ENCODE results near the gene ZMYM4. TPM values are rescaled to one million over a fixed set of nuclear protein-coding genes. Genes with fewer than 3 reads are reported as not detected.
A peak's percentile ranks its signal among the peaks of the same experiment; 100 is the strongest.

Gene ZMYM4
- total and polyA plus RNA-seq, 4 donors, result 9.0 to 63.8 (median 21.7) TPM

DNA sequence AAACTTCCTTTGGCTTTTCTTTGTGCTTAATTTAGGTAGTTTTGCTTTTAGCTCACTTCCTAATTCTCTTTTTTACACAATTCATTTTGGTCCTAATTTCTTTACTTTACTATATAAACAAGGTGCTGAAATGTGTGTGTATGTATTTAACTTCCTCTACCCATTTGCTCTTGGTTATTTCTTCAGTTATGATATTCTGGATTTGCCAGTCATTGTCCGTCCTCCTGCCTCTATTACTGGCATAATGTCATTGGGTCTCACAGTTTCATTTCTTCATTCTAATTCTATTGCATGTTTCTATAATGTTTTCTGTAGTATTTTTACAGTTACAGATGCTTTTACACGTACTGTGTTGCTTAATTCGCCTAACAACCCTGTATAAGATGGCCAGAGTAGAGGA lies 96.2 kb downstream of the ZMYM4 start:
- H3K4me3 ChIP-seq, result no peak overlapping the region
- H3K4me1 ChIP-seq (ENCODE audit: control insufficient read depth in 5 of 5, insufficient read depth in 5 of 5, low read length in 5 of 5), result peaks cover 0 to 2% (median 0%) of the 10 kb centered on the region in 5 donors
- ATAC-seq (ENCODE audit: insufficient read depth, low FRiP score) (no peak), DNase-seq (no peak)
- H3K9me3 ChIP-seq (ENCODE audit: control insufficient read depth in 4 of 4, insufficient read depth in 3 of 4, low read length in 3 of 4), result no peaks in the 10 kb centered on the region
- H3K36me3 ChIP-seq (ENCODE audit: control insufficient read depth in 4 of 4, insufficient read depth in 4 of 4, low read length in 4 of 4), result peaks cover 2 to 23% (median 7%) of the 10 kb centered on the region in 4 donors
- no peaks in the 10 kb centered on the region for H3K27me3 ChIP-seq (ENCODE audit: control insufficient read depth in 3 of 3, insufficient read depth in 3 of 3, low read length in 2 of 3)
- H3K27ac ChIP-seq (ENCODE audit: low read depth in 1 of 2, low read length in 1 of 2), result no peak overlapping the region
- 50 to 78% methylated on average over 3 of the region's 3 CpGs for WGBS, 2 donors
- H3K9ac ChIP-seq (ENCODE audit: insufficient read depth in 1 of 2, low read length in 2 of 2), result no peak overlapping the region
- TF ChIP-seq CTCF (IDR thresholded peaks at IDR 0.05; ENCODE audit: control extremely low read depth, extremely low read depth), result no peak

DNA sequence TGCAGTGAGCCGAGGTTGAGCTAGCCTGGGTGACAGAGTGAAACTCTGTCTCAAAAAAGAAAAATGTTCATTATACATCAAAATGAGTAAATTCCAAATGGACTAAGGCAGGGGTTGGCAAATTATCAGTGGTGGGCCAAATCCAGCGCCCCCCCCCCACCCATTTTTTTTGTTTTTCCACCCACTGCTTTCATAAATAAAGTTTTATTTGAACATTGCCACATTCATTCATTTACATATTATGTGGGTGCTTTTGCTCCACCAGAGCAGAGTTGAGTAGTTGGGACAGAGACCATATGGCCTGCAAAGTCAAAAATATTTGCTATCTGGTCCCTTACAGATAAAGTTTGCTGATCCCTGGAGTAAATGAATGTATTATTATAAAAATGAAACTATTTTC lies 99.4 kb downstream of the ZMYM4 start:
- DNase-seq (no peak), ATAC-seq (ENCODE audit: insufficient read depth, low FRiP score) (no peak)
- no peak overlapping the region for H3K4me3 ChIP-seq
- H3K36me3 ChIP-seq (ENCODE audit: control insufficient read depth in 4 of 4, insufficient read depth in 4 of 4, low read length in 4 of 4), result peaks cover 2 to 18% (median 5%) of the 10 kb centered on the region in 4 donors
- no peaks in the 10 kb centered on the region for H3K9me3 ChIP-seq (ENCODE audit: control insufficient read depth in 4 of 4, insufficient read depth in 3 of 4, low read length in 3 of 4)
- no peak overlapping the region for H3K9ac ChIP-seq (ENCODE audit: insufficient read depth in 1 of 2, low read length in 2 of 2)
- TF ChIP-seq CTCF (IDR thresholded peaks at IDR 0.05; ENCODE audit: control extremely low read depth, extremely low read depth), result no peak
- WGBS, 2 donors, result 98 to 100% methylated on average over 2 of the region's 2 CpGs
- H3K27me3 ChIP-seq (ENCODE audit: control insufficient read depth in 3 of 3, insufficient read depth in 3 of 3, low read length in 2 of 3), result no peaks in the 10 kb centered on the region
- peaks cover 0 to 5% (median 1%) of the 10 kb centered on the region in 5 donors for H3K4me1 ChIP-seq (ENCODE audit: control insufficient read depth in 5 of 5, insufficient read depth in 5 of 5, low read length in 5 of 5)
- no peak overlapping the region for H3K27ac ChIP-seq (ENCODE audit: low read depth in 1 of 2, low read length in 1 of 2)

DNA sequence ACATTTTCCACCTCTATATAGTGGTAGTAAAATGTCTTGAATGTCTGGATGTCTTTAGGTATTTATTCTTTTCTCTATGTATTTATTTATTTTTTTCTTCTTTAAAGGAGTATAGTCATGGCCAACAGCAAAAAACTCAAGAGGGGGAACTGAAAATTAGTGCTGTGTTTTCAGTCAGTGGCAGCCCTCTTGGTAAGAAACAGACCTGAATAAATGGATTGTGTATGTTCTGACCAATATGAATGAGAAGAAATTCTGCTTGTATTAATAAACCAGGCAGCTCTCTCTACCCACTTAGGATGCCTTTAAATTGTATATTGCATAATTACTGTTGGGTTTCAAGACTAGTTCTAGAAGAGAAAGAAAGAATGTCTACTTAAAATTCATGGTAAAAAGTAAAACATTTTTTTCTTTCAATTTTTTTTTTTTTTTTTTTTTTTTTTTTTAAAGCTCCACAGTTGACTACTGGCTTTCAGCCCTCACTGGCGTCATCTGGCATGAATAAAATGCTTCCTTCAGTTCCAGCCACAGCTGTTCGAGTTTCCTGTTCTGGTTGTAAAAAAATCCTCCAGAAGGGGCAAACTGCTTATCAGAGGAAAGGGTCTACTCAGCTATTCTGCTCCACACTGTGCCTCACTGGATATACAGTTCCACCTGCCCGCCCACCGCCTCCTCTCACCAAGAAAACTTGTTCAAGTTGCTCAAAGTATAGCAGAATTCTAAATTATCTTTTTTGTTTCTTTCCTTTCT lies 101.6 kb downstream of the ZMYM4 start:
- Histone ChIP-seq H3K9ac (ENCODE audit: insufficient read depth in 1 of 2, low read length in 2 of 2) (peak overlapping the region in 1 of 2 donors; percentile 53), H3K4me1 (ENCODE audit: control insufficient read depth in 5 of 5, insufficient read depth in 5 of 5, low read length in 5 of 5) (peaks cover 0 to 2% (median 1%) of the 10 kb centered on the region in 5 donors), H3K27ac (ENCODE audit: low read depth in 1 of 2, low read length in 1 of 2) (peak overlapping the region in 1 of 2 donors; percentile 39), H3K36me3 (ENCODE audit: control insufficient read depth in 4 of 4, insufficient read depth in 4 of 4, low read length in 4 of 4) (peaks cover 0 to 5% (median 4%) of the 10 kb centered on the region in 4 donors), H3K4me3 (no peak overlapping the region), H3K9me3 (ENCODE audit: control insufficient read depth in 4 of 4, insufficient read depth in 3 of 4, low read length in 3 of 4) (no peaks in the 10 kb centered on the region), H3K27me3 (ENCODE audit: control insufficient read depth in 3 of 3, insufficient read depth in 3 of 3, low read length in 2 of 3) (no peaks in the 10 kb centered on the region)
- no peak for ATAC-seq (ENCODE audit: insufficient read depth, low FRiP score)
- peak; percentile 84 to 96 (median 95) for DNase-seq
- no peak for TF ChIP-seq CTCF (IDR thresholded peaks at IDR 0.05; ENCODE audit: control extremely low read depth, extremely low read depth)
- WGBS, 2 donors, result 24 to 43% methylated on average over 4 of the region's 4 CpGs
